ENCODE data around the gene SCN5A. TPM values are rescaled to one million over a fixed set of nuclear protein-coding genes. Genes with fewer than 3 reads are reported as not detected.

Gene SCN5A
- total and polyA plus RNA-seq, 4 donors = 0.01 to 0.14 TPM; not detected in 2

GRCh38 chr3:38595393-38595792 lies 54.1 kb downstream of the SCN5A start:
- no peak for TF ChIP-seq ATF3 (IDR thresholded peaks at IDR 0.05)
- no peak for DNase-seq (ENCODE audit: low spot score)
- Histone ChIP-seq H3K9me3 (ENCODE audit: control insufficient read depth in 4 of 4, low read length in 3 of 4) (no peaks in the 10 kb centered on the region), H3K4me3 (ENCODE audit: low read depth in 1 of 3, low read length in 3 of 3) (no peak overlapping the region), H3K27me3 (ENCODE audit: control insufficient read depth in 4 of 4, insufficient read depth in 4 of 4, low read length in 3 of 4) (peaks cover 0 to 2% (median 0%) of the 10 kb centered on the region in 4 donors), H3K27ac (ENCODE audit: low read depth in 1 of 2, low read length in 2 of 2) (no peak overlapping the region), H3K36me3 (ENCODE audit: control insufficient read depth in 4 of 4, insufficient read depth in 3 of 4, low read depth in 1 of 4, low read length in 3 of 4) (no peaks in the 10 kb centered on the region), H3K4me1 (ENCODE audit: control insufficient read depth in 4 of 4, insufficient read depth in 4 of 4, low read length in 3 of 4) (no peaks in the 10 kb centered on the region), H3K9ac (ENCODE audit: low read depth in 1 of 2, low read length in 2 of 2) (no peak overlapping the region)
- WGBS = 73% methylated on average over 6 of the region's 6 CpGs

- Histone ChIP-seq H3K27ac (ENCODE audit: low read depth in 1 of 2, low read length in 2 of 2) (no peak overlapping the region), H3K4me1 (ENCODE audit: control insufficient read depth in 4 of 4, insufficient read depth in 4 of 4, low read length in 3 of 4) (no peaks in the 10 kb centered on the region), H3K27me3 (ENCODE audit: control insufficient read depth in 4 of 4, insufficient read depth in 4 of 4, low read length in 3 of 4) (no peaks in the 10 kb centered on the region), H3K9ac (ENCODE audit: low read depth in 1 of 2, low read length in 2 of 2) (no peak overlapping the region), H3K36me3 (ENCODE audit: control insufficient read depth in 4 of 4, insufficient read depth in 3 of 4, low read depth in 1 of 4, low read length in 3 of 4) (no peaks in the 10 kb centered on the region), H3K9me3 (ENCODE audit: control insufficient read depth in 4 of 4, low read length in 3 of 4) (no peaks in the 10 kb centered on the region), H3K4me3 (ENCODE audit: low read depth in 1 of 3, low read length in 3 of 3) (no peak overlapping the region)
- DNase-seq (ENCODE audit: low spot score) = peak; percentile 9
- WGBS = 61% methylated on average over 2 of the region's 2 CpGs
- TF ChIP-seq RAD21 (IDR thresholded peaks at IDR 0.05) (no peak), EGR1 (IDR thresholded peaks at IDR 0.05; ENCODE audit: low read depth in 2 of 2) (no peak), JUND (IDR thresholded peaks at IDR 0.05) (no peak)
Measured at GRCh38 chr3:38590521-38590920, 59.0 kb downstream of the SCN5A start.

- 74% methylated on average over 20 of the region's 20 CpGs for WGBS
- no peaks in the 10 kb centered on the region for H3K27me3 ChIP-seq (ENCODE audit: control insufficient read depth in 4 of 4, insufficient read depth in 4 of 4, low read length in 3 of 4)
- no peak overlapping the region for H3K9ac ChIP-seq (ENCODE audit: low read depth in 1 of 2, low read length in 2 of 2)
- H3K4me3 ChIP-seq (ENCODE audit: low read depth in 1 of 3, low read length in 3 of 3) = no peak overlapping the region
- H3K4me1 ChIP-seq (ENCODE audit: control insufficient read depth in 4 of 4, insufficient read depth in 4 of 4, low read length in 3 of 4) = no peaks in the 10 kb centered on the region
- no peak overlapping the region for H3K27ac ChIP-seq (ENCODE audit: low read depth in 1 of 2, low read length in 2 of 2)
- H3K9me3 ChIP-seq (ENCODE audit: control insufficient read depth in 4 of 4, low read length in 3 of 4) = no peaks in the 10 kb centered on the region
- peak; percentile 25 for DNase-seq (ENCODE audit: low spot score)
- no peaks in the 10 kb centered on the region for H3K36me3 ChIP-seq (ENCODE audit: control insufficient read depth in 4 of 4, insufficient read depth in 3 of 4, low read depth in 1 of 4, low read length in 3 of 4)
- no peak for TF ChIP-seq RXRA (IDR thresholded peaks at IDR 0.05)
- no peak for TF ChIP-seq TAF1 (conservative IDR thresholded peaks at IDR 0.05)
- no peak for TF ChIP-seq YY1 (IDR thresholded peaks at IDR 0.05)
- TF ChIP-seq FOXA2 (IDR thresholded peaks at IDR 0.05) = no peak
- TF ChIP-seq ZBTB33 (IDR thresholded peaks at IDR 0.05) = no peak
- no peak for TF ChIP-seq RAD21 (IDR thresholded peaks at IDR 0.05)
- no peak for TF ChIP-seq REST (IDR thresholded peaks at IDR 0.05)
- TF ChIP-seq FOXA1 (IDR thresholded peaks at IDR 0.05) = no peak
- TF ChIP-seq NR2F2 (IDR thresholded peaks at IDR 0.05) = no peak
- TF ChIP-seq MAX (IDR thresholded peaks at IDR 0.05) = no peak
- TF ChIP-seq EGR1 (IDR thresholded peaks at IDR 0.05; ENCODE audit: low read depth in 2 of 2) = no peak
Measured at GRCh38 chr3:38588995-38589937, 60.2 kb downstream of the SCN5A start.

Data from liver (tissue), 9 donors.